AG09319 (cell line): ENCODE measurements around the gene TFB1M.

Experiments used
- DNase-seq: peaks from one replicate; pipeline ENCODE4 v3.0.0-alpha.2; 2010; ENCODE audit warnings: low read depth; ENCODE audit errors: extremely low read depth
- TF ChIP-seq, protein P1 (sequence below): IDR thresholded peaks from 2 replicates; pipeline ENCODE4 v1.5.1; 2011; ENCODE audit warnings: low read depth, mild to moderate bottlenecking, inconsistent platforms, low read length, moderate library complexity

The TFB1M gene

GRCh38 chr6:155213611-155214372, 100.5 kb downstream of the TFB1M start:
- TF ChIP-seq, protein P1, sequence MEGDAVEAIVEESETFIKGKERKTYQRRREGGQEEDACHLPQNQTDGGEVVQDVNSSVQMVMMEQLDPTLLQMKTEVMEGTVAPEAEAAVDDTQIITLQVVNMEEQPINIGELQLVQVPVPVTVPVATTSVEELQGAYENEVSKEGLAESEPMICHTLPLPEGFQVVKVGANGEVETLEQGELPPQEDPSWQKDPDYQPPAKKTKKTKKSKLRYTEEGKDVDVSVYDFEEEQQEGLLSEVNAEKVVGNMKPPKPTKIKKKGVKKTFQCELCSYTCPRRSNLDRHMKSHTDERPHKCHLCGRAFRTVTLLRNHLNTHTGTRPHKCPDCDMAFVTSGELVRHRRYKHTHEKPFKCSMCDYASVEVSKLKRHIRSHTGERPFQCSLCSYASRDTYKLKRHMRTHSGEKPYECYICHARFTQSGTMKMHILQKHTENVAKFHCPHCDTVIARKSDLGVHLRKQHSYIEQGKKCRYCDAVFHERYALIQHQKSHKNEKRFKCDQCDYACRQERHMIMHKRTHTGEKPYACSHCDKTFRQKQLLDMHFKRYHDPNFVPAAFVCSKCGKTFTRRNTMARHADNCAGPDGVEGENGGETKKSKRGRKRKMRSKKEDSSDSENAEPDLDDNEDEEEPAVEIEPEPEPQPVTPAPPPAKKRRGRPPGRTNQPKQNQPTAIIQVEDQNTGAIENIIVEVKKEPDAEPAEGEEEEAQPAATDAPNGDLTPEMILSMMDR = no peak

DNA sequence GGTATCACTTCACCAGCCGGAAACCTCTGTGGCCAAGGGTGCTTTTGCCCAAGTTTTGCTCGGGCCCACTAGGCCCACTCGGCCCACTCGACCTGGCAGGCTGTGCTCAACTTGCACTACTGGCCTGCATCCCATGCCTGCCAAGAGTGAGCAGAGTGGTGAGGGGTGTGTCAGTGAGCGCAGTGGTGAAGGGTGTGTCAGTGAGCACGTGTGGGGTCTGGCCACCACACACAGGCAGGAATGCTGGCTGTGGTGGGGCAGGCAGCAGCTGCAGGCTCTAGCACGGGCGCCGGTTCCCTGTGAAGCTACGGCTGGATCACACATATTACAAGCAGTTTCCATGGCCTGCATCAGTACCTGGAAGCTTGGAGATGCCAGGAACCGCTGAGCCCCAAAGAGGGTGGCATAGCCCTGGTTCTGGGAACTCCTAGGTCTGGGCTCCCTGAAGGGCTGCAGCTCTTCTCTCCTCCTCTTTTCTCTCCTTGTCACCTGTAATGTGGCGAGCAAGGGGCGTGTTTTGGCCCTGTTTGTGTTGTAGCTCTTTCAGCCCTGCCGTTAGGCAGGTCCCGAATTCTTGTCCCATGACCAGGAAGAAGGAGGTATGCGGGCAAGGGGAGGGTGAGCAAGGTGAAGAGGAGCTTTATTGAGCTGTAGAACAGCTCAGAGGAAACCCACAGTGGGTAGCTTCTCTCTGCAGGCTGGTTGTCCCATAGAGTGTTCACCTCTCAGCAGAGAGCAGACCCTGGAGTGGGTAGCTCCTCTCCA, 101.5 kb downstream of the TFB1M start:
- TF ChIP-seq, protein P1 = no peak
- DNase-seq = no peak

More at GRCh38 chr6:155213611-155214372, 100.5 kb downstream of the TFB1M start:
- DNase-seq = no peak

DNA sequence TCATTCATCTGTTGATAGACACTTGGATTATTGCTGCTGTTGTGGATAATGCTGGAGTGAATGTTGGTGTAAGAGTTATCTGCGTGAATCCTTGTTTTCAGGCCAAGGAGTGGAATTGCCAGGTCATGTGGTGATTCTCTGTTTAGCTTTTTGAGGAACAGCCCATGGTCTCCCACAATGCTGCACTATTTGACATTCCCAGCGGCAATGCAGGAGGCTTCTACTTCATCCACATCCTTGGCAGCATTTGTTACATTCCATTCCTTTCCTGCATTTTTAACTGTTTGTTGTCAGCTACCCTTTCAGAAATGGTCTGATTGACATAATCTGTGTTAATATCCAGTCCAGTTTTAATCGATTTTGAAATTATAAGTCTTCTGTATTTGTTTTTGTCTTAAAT, 102.2 kb downstream of the TFB1M start:
- DNase-seq = no peak
- TF ChIP-seq, protein P1 = no peak

- DNase-seq = no peak
- TF ChIP-seq, protein P1 = no peak
These were observed 107.1 kb downstream of the TFB1M start for GRCh38 chr6:155207223-155207622.
